Activated naive CD4-positive, alpha-beta T cell treated with Interleukin-2 at 50 U/mL for 16 hours (primary cell): Measurements from ENCODE around the gene AURKB.

Source experiments
- DNase-seq: peaks from one replicate; pipeline ENCODE4 v3.0.0-alpha.2; 2020

The AURKB gene

GRCh38 chr17:8160741-8161221, 49.6 kb downstream of the AURKB start:
- DNase-seq: no peak

GRCh38 chr17:8160224-8160577, 50.2 kb downstream of the AURKB start:
- DNase-seq: no peak

GRCh38 chr17:8159459-8160223, 50.7 kb downstream of the AURKB start:
- DNase-seq: no peak

GRCh38 chr17:8159032-8159400, 51.4 kb downstream of the AURKB start:
- DNase-seq: no peak

GRCh38 chr17:8158267-8159031, 51.9 kb downstream of the AURKB start:
- peak; percentile 89 for DNase-seq

- peak; percentile 100 for DNase-seq
Measured at GRCh38 chr17:8156246-8156992, 54.0 kb downstream of the AURKB start.

GRCh38 chr17:8155996-8156245, 54.5 kb downstream of the AURKB start:
- no peak for DNase-seq

GRCh38 chr17:8155231-8155995, 55.0 kb downstream of the AURKB start:
- no peak for DNase-seq
